ENCODE measurements around the gene COX15.
"Not testable (repeated sequence)": the region's sequence is repeated elsewhere in the genome, so short reads cannot be mapped to it uniquely, and the experiment has no call there.

COX15 gene

GRCh38 chr10:99732033-99732842 lies at the start of gene COX15, which contains the start of gene CUTC:
Gene COX15, minus strand, starts transcription at chr10:99732127. Its CDS starts 78 bp downstream, at chr10:99732049.
Gene CUTC, plus strand, starts transcription at chr10:99732234. Its CDS starts 115 bp downstream, at chr10:99732349.
- peak; percentile 88 to 90 for DNase-seq (ENCODE audit: low read depth in 2 of 2)

GRCh38 chr10:99779335-99779734 lies 47.4 kb upstream of the COX15 start:
- no peak for DNase-seq (ENCODE audit: low read depth in 2 of 2)

GRCh38 chr10:99777918-99778714 lies 46.2 kb upstream of the COX15 start:
- DNase-seq (ENCODE audit: low read depth in 2 of 2) = no peak

GRCh38 chr10:99775850-99776249 lies 43.9 kb upstream of the COX15 start:
- no peak for DNase-seq (ENCODE audit: low read depth in 2 of 2)

GRCh38 chr10:99770408-99771045 lies 38.6 kb upstream of the COX15 start:
- DNase-seq (ENCODE audit: low read depth in 2 of 2) = no peak

GRCh38 chr10:99769706-99770105 lies 37.8 kb upstream of the COX15 start:
- no peak for DNase-seq (ENCODE audit: low read depth in 2 of 2)

GRCh38 chr10:99768556-99768955 lies 36.6 kb upstream of the COX15 start:
- DNase-seq (ENCODE audit: low read depth in 2 of 2) = no peak

- no peak for DNase-seq (ENCODE audit: low read depth in 2 of 2)
Measured at GRCh38 chr10:99767901-99768300, 36.0 kb upstream of the COX15 start.

GRCh38 chr10:99766302-99766681 lies 34.4 kb upstream of the COX15 start:
- DNase-seq (ENCODE audit: low read depth in 2 of 2) = no peak

GRCh38 chr10:99765672-99766301 lies 33.9 kb upstream of the COX15 start:
- DNase-seq (ENCODE audit: low read depth in 2 of 2) = no peak

- no peak for DNase-seq (ENCODE audit: low read depth in 2 of 2)
Measured at GRCh38 chr10:99761365-99761764, 29.4 kb upstream of the COX15 start.

- no peak for DNase-seq (ENCODE audit: low read depth in 2 of 2)
Measured at GRCh38 chr10:99760321-99760720, 28.4 kb upstream of the COX15 start.

- DNase-seq (ENCODE audit: low read depth in 2 of 2) = no peak
Measured at GRCh38 chr10:99758211-99758891, 26.4 kb upstream of the COX15 start.

GRCh38 chr10:99756159-99756558 lies 24.2 kb upstream of the COX15 start:
- DNase-seq (ENCODE audit: low read depth in 2 of 2) = no peak

GRCh38 chr10:99754670-99755069 lies 22.7 kb upstream of the COX15 start:
- DNase-seq (ENCODE audit: low read depth in 2 of 2) = no peak

- DNase-seq (ENCODE audit: low read depth in 2 of 2) = no peak
Measured at GRCh38 chr10:99750641-99751040, 18.7 kb upstream of the COX15 start.

GRCh38 chr10:99748823-99749451 lies 17.0 kb upstream of the COX15 start:
- no peak for DNase-seq (ENCODE audit: low read depth in 2 of 2)

GRCh38 chr10:99746166-99746565 lies 14.2 kb upstream of the COX15 start:
- DNase-seq (ENCODE audit: low read depth in 2 of 2) = not testable (repeated sequence)

GRCh38 chr10:99743841-99744240 lies 11.9 kb upstream of the COX15 start:
- DNase-seq (ENCODE audit: low read depth in 2 of 2) = no peak

GRCh38 chr10:99742701-99743100 lies 10.8 kb upstream of the COX15 start:
- DNase-seq (ENCODE audit: low read depth in 2 of 2) = no peak

GRCh38 chr10:99742254-99742653 lies 10.3 kb upstream of the COX15 start:
- no peak for DNase-seq (ENCODE audit: low read depth in 2 of 2)
